NCI-H82 treated with DMSO at 0.1 percent for 48 hours (cell line): ENCODE data around the gene GPSM1.
"Not testable (repeated sequence)": the region's sequence is repeated elsewhere in the genome, so short reads cannot be mapped to it uniquely, and the experiment has no call there.

Source experiments
- DNase-seq: peaks from one replicate; lab custom pipeline; 2025; ENCODE audit not compliant: unreplicated experiment; lab: John Stamatoyannopoulos, UW

The GPSM1 gene

GRCh38 chr9:136392538-136393449, 65.5 kb downstream of the GPSM1 start:
- DNase-seq, result no peak

DNA sequence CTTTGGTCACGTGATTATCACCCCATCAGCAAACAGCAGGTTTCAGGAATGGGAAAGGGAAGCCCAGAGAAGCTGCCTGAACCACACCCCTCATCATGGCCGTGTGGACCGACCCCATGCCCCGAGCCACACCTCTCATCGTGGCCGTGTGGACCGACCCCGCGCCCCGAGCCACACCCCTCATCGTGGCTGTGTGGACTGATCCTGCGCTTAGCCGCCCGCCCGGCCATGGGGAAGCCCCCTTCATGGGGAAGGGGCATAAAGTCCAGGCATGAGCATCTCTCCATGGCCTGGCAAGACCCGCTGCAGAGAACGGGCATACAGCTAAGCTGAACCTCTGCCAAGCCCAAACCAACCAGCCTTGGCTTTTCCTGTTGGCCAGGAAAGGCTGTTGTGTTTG, 66.2 kb downstream of the GPSM1 start:
- DNase-seq, result no peak

- no peak for DNase-seq
Observed at GRCh38 chr9:136394312-136395019, 67.1 kb downstream of the GPSM1 start.

- DNase-seq, result no peak
Observed at GRCh38 chr9:136395020-136395340, 67.6 kb downstream of the GPSM1 start.

GRCh38 chr9:136395345-136396218, 68.2 kb downstream of the GPSM1 start:
- DNase-seq, result no peak

DNA sequence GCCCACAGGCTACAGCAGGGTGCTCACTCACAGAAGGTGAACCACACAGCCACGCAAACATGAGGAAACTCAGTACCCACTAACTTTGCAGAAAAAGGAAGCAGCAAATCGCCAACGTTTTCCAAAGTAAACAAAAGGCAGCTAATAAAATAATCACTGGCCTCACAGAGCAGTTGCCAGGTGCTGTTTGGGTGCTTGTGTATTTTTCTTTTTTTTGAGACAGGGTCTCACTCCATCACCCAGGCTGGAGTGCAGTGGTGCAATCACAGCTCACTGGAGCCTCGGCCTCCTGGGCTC, 68.8 kb downstream of the GPSM1 start:
- DNase-seq, result no peak

- DNase-seq, result no peak
Observed at GRCh38 chr9:136397643-136398042, 70.3 kb downstream of the GPSM1 start.

GRCh38 chr9:136398286-136398685, 70.9 kb downstream of the GPSM1 start:
- DNase-seq, result no peak

- no peak for DNase-seq
Observed at GRCh38 chr9:136399176-136400037, 72.1 kb downstream of the GPSM1 start.

DNA sequence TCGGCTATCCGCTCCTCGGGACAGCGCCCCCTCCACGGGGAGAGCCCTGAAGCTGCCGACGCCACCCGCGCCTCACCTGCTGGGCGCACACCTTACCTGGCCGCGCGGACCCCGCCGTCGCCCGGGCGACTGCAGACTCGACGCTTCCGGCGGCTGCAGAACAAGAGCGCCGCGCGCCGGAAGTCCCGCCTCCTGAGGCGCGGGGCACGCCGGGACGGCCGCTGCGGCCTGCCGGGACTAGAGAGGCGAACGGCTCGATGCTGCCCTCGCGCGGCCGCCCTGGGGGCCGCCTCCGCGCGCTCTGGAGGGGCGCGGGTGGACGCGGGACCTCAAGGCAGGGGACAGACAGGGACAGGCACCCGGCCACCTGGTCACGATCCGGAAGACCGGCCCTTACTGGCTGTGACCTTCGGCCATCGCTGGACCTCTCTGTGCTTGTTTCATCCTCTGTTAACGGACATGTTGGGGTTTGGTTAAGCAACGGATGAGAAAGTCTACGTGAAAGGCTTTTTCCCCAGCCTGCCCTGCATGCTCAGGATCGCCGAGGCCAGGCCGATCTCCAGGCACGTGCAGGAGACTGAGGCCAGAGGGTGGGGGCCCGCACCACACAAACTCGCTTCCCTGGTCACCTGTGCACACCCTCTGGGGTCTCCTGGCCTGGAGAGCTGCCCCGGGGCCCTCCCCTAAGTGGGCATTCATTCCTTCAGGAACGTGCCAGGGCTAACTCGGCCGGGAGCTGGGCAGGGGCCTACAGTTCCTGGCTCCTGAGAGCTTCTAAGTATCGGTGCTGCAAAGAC, 72.9 kb downstream of the GPSM1 start, which contains the start of gene SNAPC4:
TSS of gene SNAPC4 (minus strand) at position 133 of the 797 bp plus-strand sequence. CDS start 1,742 bp downstream, outside the sequence.
- peak; percentile 52 for DNase-seq

DNA sequence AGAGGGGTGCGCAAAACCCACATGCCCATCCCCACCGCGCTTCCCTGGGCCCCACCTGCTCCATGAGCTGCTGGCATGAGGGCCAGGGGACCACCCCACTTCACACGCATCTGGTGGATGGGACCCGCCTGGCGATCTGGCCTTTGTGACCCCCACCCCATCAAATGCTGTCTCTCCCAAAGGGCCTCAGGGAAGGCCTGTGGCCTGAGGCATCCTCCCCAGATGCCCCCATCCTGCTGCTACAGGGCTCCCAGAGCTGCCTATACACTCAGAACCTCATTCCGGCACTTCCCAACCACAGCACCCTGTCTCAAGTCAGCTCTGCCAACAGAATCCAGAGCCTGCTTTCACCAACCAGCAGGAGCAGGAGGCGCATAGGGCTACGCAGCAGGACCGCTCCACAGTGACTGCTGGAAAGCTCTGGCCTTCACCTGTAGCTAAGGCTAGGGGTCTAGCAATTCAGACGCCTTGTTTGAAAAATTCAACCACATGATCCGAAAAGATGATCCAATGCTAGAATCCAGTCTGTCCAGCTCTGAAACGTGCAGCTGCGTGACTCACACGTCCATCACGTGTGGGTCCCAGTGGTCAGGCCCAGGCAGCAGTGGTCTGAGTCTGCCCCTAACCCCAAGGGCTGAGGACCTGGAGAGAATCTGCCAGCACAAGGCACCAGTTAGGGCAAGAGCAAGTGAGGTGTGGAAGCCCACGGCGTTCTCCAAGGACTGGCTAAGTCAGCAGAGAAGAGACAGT, 74.0 kb downstream of the GPSM1 start:
- DNase-seq, result no peak

GRCh38 chr9:136402067-136402466, 74.7 kb downstream of the GPSM1 start:
- DNase-seq, result no peak

DNA sequence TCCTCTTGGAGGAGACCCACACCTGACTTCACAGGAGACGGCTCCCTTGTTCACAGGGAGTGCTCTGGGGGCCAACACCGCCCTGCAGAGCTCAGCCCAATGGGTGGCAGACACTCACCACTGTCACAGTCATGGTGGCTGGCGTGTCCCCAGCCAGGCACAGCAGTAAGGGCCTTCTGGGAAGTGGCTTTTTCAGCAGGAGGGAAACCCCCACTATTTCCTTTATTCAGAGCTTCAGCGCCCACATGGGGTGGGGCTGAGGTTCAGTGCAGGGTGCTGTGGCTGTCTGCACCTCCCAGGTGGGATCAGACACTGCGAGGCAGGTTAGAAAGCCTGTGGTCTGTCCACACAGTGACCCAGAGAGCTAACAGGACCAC, 76.2 kb downstream of the GPSM1 start:
- no peak for DNase-seq

DNA sequence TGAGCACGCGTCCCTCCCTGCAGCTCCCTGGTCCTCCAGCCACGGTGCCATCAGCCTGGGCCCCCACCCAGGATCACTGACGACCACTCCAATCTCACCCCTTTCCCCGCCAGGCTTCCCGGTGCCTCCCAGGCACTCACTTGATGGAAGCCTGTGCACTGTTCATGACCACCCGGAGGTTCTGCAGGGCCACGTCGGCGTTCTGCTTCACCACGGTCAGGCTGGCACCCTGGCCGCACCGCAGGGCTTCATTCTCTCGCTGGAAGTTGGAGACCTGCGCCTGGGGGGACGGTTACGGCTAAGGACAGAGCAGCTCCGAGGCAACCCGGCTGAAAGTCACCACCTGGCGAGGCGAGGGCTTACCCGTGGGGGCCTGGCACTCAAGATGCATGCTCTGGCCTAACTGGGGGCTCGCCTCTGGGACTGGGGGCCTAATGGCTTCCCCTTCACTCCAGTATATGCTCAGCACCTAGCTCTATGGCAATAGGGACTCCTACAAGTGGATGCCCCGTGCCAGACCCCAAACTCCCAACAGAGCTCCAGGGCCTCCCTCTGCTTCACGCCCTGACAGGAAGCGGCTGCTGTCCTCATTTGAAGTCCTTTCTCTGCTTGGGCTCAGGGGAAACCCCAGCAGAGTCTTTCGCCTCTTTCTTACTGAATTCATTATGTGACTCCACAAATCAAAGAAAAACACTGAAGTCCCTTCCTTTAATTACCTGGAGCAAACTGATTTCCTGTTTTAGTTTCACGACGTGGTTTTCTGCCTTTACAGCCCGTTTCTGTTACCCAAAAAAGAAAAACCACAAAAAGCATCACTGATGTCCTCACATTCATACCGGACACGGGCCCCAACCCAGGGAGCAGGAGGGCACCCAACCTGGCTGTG, 76.8 kb downstream of the GPSM1 start:
- DNase-seq, result no peak

GRCh38 chr9:136404801-136405136, 77.4 kb downstream of the GPSM1 start:
- DNase-seq, result no peak

- no peak for DNase-seq
Observed at GRCh38 chr9:136405481-136405880, 78.1 kb downstream of the GPSM1 start.

GRCh38 chr9:136405904-136406303, 78.6 kb downstream of the GPSM1 start:
- not testable (repeated sequence) for DNase-seq

- not testable (repeated sequence) for DNase-seq
Observed at GRCh38 chr9:136407061-136407460, 79.7 kb downstream of the GPSM1 start.
